ENCODE results near the gene GRID1.

Gene GRID1

DNA sequence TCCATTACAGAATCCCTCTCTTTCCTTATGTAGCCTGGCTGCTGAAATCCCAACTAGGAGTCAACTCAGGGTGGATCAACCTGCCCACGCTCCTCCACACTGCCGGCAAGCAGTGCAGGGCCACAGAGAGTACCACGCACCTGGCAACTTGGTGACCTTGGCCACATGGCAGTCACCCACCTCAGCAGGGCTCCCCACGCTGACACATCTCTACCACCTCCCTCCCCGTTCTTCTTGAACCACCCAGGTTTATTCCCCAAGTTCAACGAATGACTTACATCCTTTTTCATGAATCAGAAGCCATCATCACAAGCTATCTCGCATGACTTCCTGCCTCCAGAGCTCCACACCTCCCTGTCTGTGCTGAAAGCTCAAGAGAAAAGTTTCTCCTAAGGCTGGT lies 153.4 kb downstream of the GRID1 start:
- no peak overlapping the region for H3K4me3 ChIP-seq (ENCODE audit: insufficient read depth in 1 of 2, low read depth in 1 of 2, low read length in 2 of 2)
- no peak overlapping the region for H2BK15ac ChIP-seq (ENCODE audit: low read depth, poor library complexity, severe bottlenecking)
- H2AFZ ChIP-seq (ENCODE audit: low read depth, low read length) = no peak overlapping the region
- no peak overlapping the region for H3K4me2 ChIP-seq (ENCODE audit: low read length, poor library complexity, severe bottlenecking)
- H3K27ac ChIP-seq (ENCODE audit: low read length, poor library complexity, severe bottlenecking) = no peak overlapping the region
- no peak overlapping the region for H3K4ac ChIP-seq (ENCODE audit: low read depth in 1 of 2, low read length in 2 of 2)
- H3K4me1 ChIP-seq (ENCODE audit: control insufficient read depth, insufficient read depth, low read depth, low read length) = no peaks in the 10 kb centered on the region
- no peak overlapping the region for H2BK5ac ChIP-seq (ENCODE audit: low read depth, low read length, poor library complexity, severe bottlenecking)
- H3K9me3 ChIP-seq (ENCODE audit: control insufficient read depth, low read length) = no peaks in the 10 kb centered on the region
- no peaks in the 10 kb centered on the region for H3K79me1 ChIP-seq (replicated peaks; ENCODE audit: low read length, poor library complexity, severe bottlenecking)
- no peak overlapping the region for H3K14ac ChIP-seq (ENCODE audit: low read length in 2 of 2)
- H2AK5ac ChIP-seq (ENCODE audit: low read length, severe bottlenecking) = no peak overlapping the region
- H3K23ac ChIP-seq (ENCODE audit: low read length in 2 of 2) = no peak overlapping the region
- no peak overlapping the region for H2BK12ac ChIP-seq (ENCODE audit: low read length in 2 of 2)
- no peak overlapping the region for H3K18ac ChIP-seq (ENCODE audit: low read depth in 1 of 2, low read length in 2 of 2)
- peaks cover 0 to 3% of the 10 kb centered on the region in 2 experiments for H3K27me3 ChIP-seq (ENCODE audit: control insufficient read depth in 1 of 2, insufficient read depth in 1 of 2, low read length in 2 of 2)
- no peak overlapping the region for H2BK120ac ChIP-seq (ENCODE audit: low read depth, low read length)
- no peak overlapping the region for H4K91ac ChIP-seq (ENCODE audit: low read length)
- no peak overlapping the region for H4K8ac ChIP-seq (ENCODE audit: low read length)
- no peaks in the 10 kb centered on the region for H3K36me3 ChIP-seq (ENCODE audit: control insufficient read depth in 1 of 2, insufficient read depth in 2 of 2, low read depth in 1 of 2, low read length in 2 of 2)
- H3K9ac ChIP-seq (ENCODE audit: low read length) = no peak overlapping the region
- no peak for DNase-seq
- 75% methylated on average over 7 of the region's 7 CpGs for WGBS

- no peak overlapping the region for H3K18ac ChIP-seq (ENCODE audit: low read depth in 1 of 2, low read length in 2 of 2)
- H2BK15ac ChIP-seq (ENCODE audit: low read depth, poor library complexity, severe bottlenecking) = no peak overlapping the region
- no peak overlapping the region for H4K8ac ChIP-seq (ENCODE audit: low read length)
- H2AK5ac ChIP-seq (ENCODE audit: low read length, severe bottlenecking) = no peak overlapping the region
- H3K27ac ChIP-seq (ENCODE audit: low read length, poor library complexity, severe bottlenecking) = no peak overlapping the region
- H3K14ac ChIP-seq (ENCODE audit: low read length in 2 of 2) = no peak overlapping the region
- no peak overlapping the region for H3K23ac ChIP-seq (ENCODE audit: low read length in 2 of 2)
- no peak overlapping the region for H2BK5ac ChIP-seq (ENCODE audit: low read depth, low read length, poor library complexity, severe bottlenecking)
- no peaks in the 10 kb centered on the region for H3K4me1 ChIP-seq (ENCODE audit: control insufficient read depth, insufficient read depth, low read depth, low read length)
- no peak overlapping the region for H2AFZ ChIP-seq (ENCODE audit: low read depth, low read length)
- 62% methylated on average over 5 of the region's 6 CpGs for WGBS
- H3K9me3 ChIP-seq (ENCODE audit: control insufficient read depth, low read length) = no peaks in the 10 kb centered on the region
- H3K36me3 ChIP-seq (ENCODE audit: control insufficient read depth in 1 of 2, insufficient read depth in 2 of 2, low read depth in 1 of 2, low read length in 2 of 2) = no peaks in the 10 kb centered on the region
- H2BK12ac ChIP-seq (ENCODE audit: low read length in 2 of 2) = no peak overlapping the region
- H3K27me3 ChIP-seq (ENCODE audit: control insufficient read depth in 1 of 2, insufficient read depth in 1 of 2, low read length in 2 of 2) = peaks cover 0 to 3% of the 10 kb centered on the region in 2 experiments
- no peak overlapping the region for H3K4ac ChIP-seq (ENCODE audit: low read depth in 1 of 2, low read length in 2 of 2)
- H4K91ac ChIP-seq (ENCODE audit: low read length) = no peak overlapping the region
- no peak overlapping the region for H3K4me2 ChIP-seq (ENCODE audit: low read length, poor library complexity, severe bottlenecking)
- no peak overlapping the region for H2BK120ac ChIP-seq (ENCODE audit: low read depth, low read length)
- H3K79me1 ChIP-seq (replicated peaks; ENCODE audit: low read length, poor library complexity, severe bottlenecking) = no peaks in the 10 kb centered on the region
- no peak overlapping the region for H3K9ac ChIP-seq (ENCODE audit: low read length)
- H3K4me3 ChIP-seq (ENCODE audit: insufficient read depth in 1 of 2, low read depth in 1 of 2, low read length in 2 of 2) = no peak overlapping the region
- DNase-seq = no peak
Measured at GRCh38 chr10:86212391-86212700, 154.2 kb downstream of the GRID1 start.

GRCh38 chr10:86211691-86212390 lies 154.8 kb downstream of the GRID1 start:
- Histone ChIP-seq H3K27me3 (ENCODE audit: control insufficient read depth in 1 of 2, insufficient read depth in 1 of 2, low read length in 2 of 2) (peaks cover 0 to under 1% of the 10 kb centered on the region in 2 experiments), H3K23ac (ENCODE audit: low read length in 2 of 2) (no peak overlapping the region), H4K91ac (ENCODE audit: low read length) (no peak overlapping the region), H2BK12ac (ENCODE audit: low read length in 2 of 2) (no peak overlapping the region), H3K4me1 (ENCODE audit: control insufficient read depth, insufficient read depth, low read depth, low read length) (no peaks in the 10 kb centered on the region), H3K79me1 (replicated peaks; ENCODE audit: low read length, poor library complexity, severe bottlenecking) (no peaks in the 10 kb centered on the region), H2BK120ac (ENCODE audit: low read depth, low read length) (no peak overlapping the region), H3K4me3 (ENCODE audit: insufficient read depth in 1 of 2, low read depth in 1 of 2, low read length in 2 of 2) (no peak overlapping the region), H3K9me3 (ENCODE audit: control insufficient read depth, low read length) (no peaks in the 10 kb centered on the region), H3K9ac (ENCODE audit: low read length) (no peak overlapping the region), H3K27ac (ENCODE audit: low read length, poor library complexity, severe bottlenecking) (no peak overlapping the region), H2AK5ac (ENCODE audit: low read length, severe bottlenecking) (no peak overlapping the region), H3K18ac (ENCODE audit: low read depth in 1 of 2, low read length in 2 of 2) (no peak overlapping the region), H3K4ac (ENCODE audit: low read depth in 1 of 2, low read length in 2 of 2) (no peak overlapping the region), H2AFZ (ENCODE audit: low read depth, low read length) (no peak overlapping the region), H3K4me2 (ENCODE audit: low read length, poor library complexity, severe bottlenecking) (no peak overlapping the region), H3K36me3 (ENCODE audit: control insufficient read depth in 1 of 2, insufficient read depth in 2 of 2, low read depth in 1 of 2, low read length in 2 of 2) (no peaks in the 10 kb centered on the region), H3K14ac (ENCODE audit: low read length in 2 of 2) (no peak overlapping the region), H4K8ac (ENCODE audit: low read length) (no peak overlapping the region), H2BK5ac (ENCODE audit: low read depth, low read length, poor library complexity, severe bottlenecking) (no peak overlapping the region), H2BK15ac (ENCODE audit: low read depth, poor library complexity, severe bottlenecking) (no peak overlapping the region)
- 66% methylated on average over 8 of the region's 8 CpGs for WGBS
- DNase-seq = no peak

- Histone ChIP-seq H2BK12ac (ENCODE audit: low read length in 2 of 2) (no peak overlapping the region), H3K9ac (ENCODE audit: low read length) (no peak overlapping the region), H4K8ac (ENCODE audit: low read length) (no peak overlapping the region), H3K23ac (ENCODE audit: low read length in 2 of 2) (no peak overlapping the region), H4K91ac (ENCODE audit: low read length) (no peak overlapping the region), H2AFZ (ENCODE audit: low read depth, low read length) (no peak overlapping the region), H2BK15ac (ENCODE audit: low read depth, poor library complexity, severe bottlenecking) (no peak overlapping the region), H3K27ac (ENCODE audit: low read length, poor library complexity, severe bottlenecking) (no peak overlapping the region), H3K9me3 (ENCODE audit: control insufficient read depth, low read length) (no peaks in the 10 kb centered on the region), H3K18ac (ENCODE audit: low read depth in 1 of 2, low read length in 2 of 2) (no peak overlapping the region), H3K36me3 (ENCODE audit: control insufficient read depth in 1 of 2, insufficient read depth in 2 of 2, low read depth in 1 of 2, low read length in 2 of 2) (no peaks in the 10 kb centered on the region), H3K14ac (ENCODE audit: low read length in 2 of 2) (no peak overlapping the region), H3K4me1 (ENCODE audit: control insufficient read depth, insufficient read depth, low read depth, low read length) (no peaks in the 10 kb centered on the region), H2AK5ac (ENCODE audit: low read length, severe bottlenecking) (no peak overlapping the region), H3K4me2 (ENCODE audit: low read length, poor library complexity, severe bottlenecking) (no peak overlapping the region), H2BK120ac (ENCODE audit: low read depth, low read length) (no peak overlapping the region), H3K79me1 (replicated peaks; ENCODE audit: low read length, poor library complexity, severe bottlenecking) (no peaks in the 10 kb centered on the region), H3K4ac (ENCODE audit: low read depth in 1 of 2, low read length in 2 of 2) (no peak overlapping the region), H3K4me3 (ENCODE audit: insufficient read depth in 1 of 2, low read depth in 1 of 2, low read length in 2 of 2) (no peak overlapping the region), H3K27me3 (ENCODE audit: control insufficient read depth in 1 of 2, insufficient read depth in 1 of 2, low read length in 2 of 2) (no peaks in the 10 kb centered on the region), H2BK5ac (ENCODE audit: low read depth, low read length, poor library complexity, severe bottlenecking) (no peak overlapping the region)
- 71% methylated on average over 10 of the region's 10 CpGs for WGBS
- DNase-seq = no peak
Measured at GRCh38 chr10:86210416-86210815, 156.2 kb downstream of the GRID1 start.

All from mesenchymal stem cell (in vitro differentiated cells and primary cell).